A549 treated with Mapracorat at 1 μM for 4 hours (cell line): ENCODE measurements around the gene PRAMEF12. TPM values are rescaled to one million over a fixed set of nuclear protein-coding genes. Genes with fewer than 3 reads are reported as not detected.

Experiments
- total RNA-seq: library from RNA; stranded (reverse); fragments of 200-300 nt; extraction: Qiagen RNA extraction; gene quantifications from 5 replicates; pipeline ENCODE4 v1.2.3, GENCODE V29; 2022

PRAMEF12 gene
- total RNA-seq = not detected in 5 replicates

DNA sequence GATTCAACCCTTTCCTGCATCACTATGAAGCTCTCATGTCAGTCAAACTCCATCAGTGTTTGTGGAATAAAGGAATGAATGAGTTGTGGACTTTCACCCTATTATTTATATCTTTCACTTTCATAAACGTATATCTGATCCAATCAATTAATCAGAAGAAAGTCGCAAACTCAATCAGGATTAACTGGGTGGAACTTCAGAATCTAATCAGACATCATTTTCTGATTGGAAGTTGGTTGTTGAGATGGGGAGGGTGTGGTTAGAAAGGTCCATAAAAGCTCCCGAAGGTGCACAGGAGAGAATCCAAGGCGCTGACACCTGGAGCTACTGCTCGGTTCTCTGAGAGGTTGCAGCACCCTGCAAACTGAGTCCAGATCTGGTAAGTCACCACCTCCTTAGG is at the start of gene PRAMEF12:
Gene PRAMEF12 (plus strand): TSS at position 301 of the 400 bp plus-strand sequence. CDS start 1,130 bp downstream, outside the sequence.

DNA sequence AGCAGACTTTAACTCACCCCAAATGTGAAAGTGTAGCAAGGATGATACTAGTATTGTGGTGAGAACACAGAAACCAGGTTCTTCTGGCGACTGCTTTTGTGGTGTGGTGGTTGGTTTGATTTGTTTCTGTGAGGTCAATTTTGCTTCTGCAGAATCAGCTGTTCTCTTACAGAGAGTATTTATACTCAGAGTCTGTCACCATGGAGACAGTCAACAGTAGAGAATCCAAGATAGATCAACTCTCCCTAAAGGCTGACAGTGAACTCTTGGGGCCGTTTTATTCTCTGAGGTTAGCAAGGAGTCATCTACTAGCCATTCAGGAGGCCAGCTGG is 27.6 kb upstream of the PRAMEF12 start, which contains the start of gene CFAP107:
Gene CFAP107 (plus strand): TSS at position 209 of the 332 bp plus-strand sequence. CDS start 231 bp downstream, outside the sequence.

DNA sequence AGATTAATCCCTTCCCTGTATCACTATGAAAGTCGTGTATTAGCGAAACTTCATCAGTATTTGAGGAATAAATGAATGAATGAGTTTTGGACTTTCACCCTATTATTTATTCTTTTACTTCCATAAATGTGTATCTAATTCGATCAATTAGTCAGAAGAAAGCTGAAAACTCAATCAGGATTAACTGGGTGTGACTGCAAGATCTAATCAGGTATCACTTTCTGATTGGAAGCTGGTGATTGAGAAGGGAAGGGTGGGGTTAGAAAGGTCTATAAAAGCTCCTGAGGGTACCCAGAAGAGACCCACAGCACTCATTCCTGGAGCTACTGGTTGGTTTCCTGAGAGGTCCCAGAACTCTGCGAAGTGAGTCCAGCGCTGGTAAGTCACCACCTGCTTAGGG is 17.6 kb downstream of the PRAMEF12 start, which contains the start of gene PRAMEF1:
Gene PRAMEF1 (plus strand): TSS at position 301 of the 400 bp plus-strand sequence. CDS start 1,831 bp downstream, outside the sequence.

Other genes starting within 250 kb of the PRAMEF12 start
- 40.3 to 55.0 TPM (median 49.1 TPM) in 5 replicates for gene DHRS3, start 155.5 kb upstream of the PRAMEF12 start, total RNA-seq
- not detected in 5 replicates for gene AADACL4, start 129.7 kb upstream of the PRAMEF12 start, total RNA-seq
- not detected in 5 replicates for gene AADACL3, start 57.6 kb upstream of the PRAMEF12 start, total RNA-seq
- gene CFAP107, start 27.5 kb upstream of the PRAMEF12 start, total RNA-seq = not detected in 5 replicates
- gene PRAMEF1, start 17.7 kb downstream of the PRAMEF12 start, total RNA-seq = not detected in 5 replicates
- gene PRAMEF11, start 57.7 kb downstream of the PRAMEF12 start, total RNA-seq = not detected in 5 replicates
- not detected in 5 replicates for gene HNRNPCL1, start 75.0 kb downstream of the PRAMEF12 start, total RNA-seq
- 0.09 TPM in 1 of 5 replicates, not detected in the others for gene PRAMEF2, start 83.3 kb downstream of the PRAMEF12 start, total RNA-seq
- gene PRAMEF4, start 112.5 kb downstream of the PRAMEF12 start, total RNA-seq = not detected in 5 replicates
- not detected in 5 replicates for gene PRAMEF10, start 124.5 kb downstream of the PRAMEF12 start, total RNA-seq
- not detected in 5 replicates for gene PRAMEF7, start 142.9 kb downstream of the PRAMEF12 start, total RNA-seq
- not detected in 5 replicates for gene PRAMEF6, start 173.8 kb downstream of the PRAMEF12 start, total RNA-seq